HCEC 1CT (cell line): ENCODE measurements around the gene ATAD2B.
"Not testable (repeated sequence)": the region's sequence is repeated elsewhere in the genome, so short reads cannot be mapped to it uniquely, and the experiment has no call there.

Experiments
- DNase-seq: peaks from one replicate; pipeline ENCODE4 v3.0.0-alpha.2; 2017

Gene ATAD2B

GRCh38 chr2:23723029-23723428 lies 203.9 kb downstream of the ATAD2B start:
- DNase-seq: not testable (repeated sequence)

GRCh38 chr2:23722255-23722654 lies 204.7 kb downstream of the ATAD2B start:
- no peak for DNase-seq

- DNase-seq: no peak
Measured at GRCh38 chr2:23721454-23721826, 205.5 kb downstream of the ATAD2B start.

GRCh38 chr2:23720705-23721453 lies 206.0 kb downstream of the ATAD2B start:
- DNase-seq: no peak

GRCh38 chr2:23719716-23720115 lies 207.2 kb downstream of the ATAD2B start:
- no peak for DNase-seq

DNA sequence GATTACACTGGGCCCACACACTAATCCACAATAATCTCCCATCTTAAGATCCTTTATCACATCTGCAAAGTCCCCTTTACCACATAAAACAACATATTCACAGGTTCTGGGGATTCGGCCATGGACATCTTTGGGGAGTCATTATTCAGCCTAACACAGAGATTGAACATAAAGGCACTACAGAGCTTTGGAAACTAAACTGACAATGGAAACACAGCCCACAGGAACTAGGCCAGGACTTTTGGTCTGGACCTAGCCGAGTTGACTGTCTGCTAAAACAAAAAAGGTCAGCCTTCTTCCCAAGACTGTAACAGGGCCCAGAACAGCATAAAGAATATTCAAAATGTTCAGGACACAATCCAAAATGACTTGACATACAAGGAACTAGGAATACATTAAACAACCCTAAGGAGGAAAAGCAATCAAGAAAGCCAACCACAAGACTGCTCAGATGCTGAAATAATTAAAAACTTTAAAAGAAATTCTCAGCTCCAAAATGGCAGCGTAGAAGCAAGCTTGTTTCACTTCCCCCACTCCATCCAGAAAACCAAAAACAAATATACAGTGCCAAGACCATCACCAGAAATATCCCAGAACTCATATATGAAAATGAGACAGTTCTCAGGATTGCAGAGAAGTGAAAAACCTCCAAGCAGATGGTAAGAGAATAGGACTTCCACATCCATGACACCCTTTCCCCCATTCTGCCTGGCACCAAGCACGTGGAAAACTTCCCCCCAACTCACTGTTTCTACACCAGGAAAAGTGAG lies 207.8 kb downstream of the ATAD2B start:
- DNase-seq: no peak

DNA sequence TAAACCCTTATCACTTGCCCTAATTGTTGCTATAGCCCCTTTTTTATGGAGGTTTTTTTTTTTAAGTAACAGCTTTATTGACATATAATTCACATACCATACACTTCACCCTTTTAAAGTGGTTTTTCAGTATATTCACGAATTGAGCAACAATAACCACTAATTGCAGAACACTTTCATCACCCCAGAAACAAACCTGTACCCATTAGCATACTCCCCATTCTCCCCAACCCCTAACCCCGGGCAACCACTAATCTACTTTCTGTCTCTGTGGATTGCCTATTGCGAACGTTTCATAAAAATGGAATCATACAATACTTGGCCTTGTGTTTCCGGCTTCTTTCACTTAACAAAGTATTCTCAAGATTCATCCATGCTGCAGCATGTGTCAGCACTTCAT lies 213.6 kb downstream of the ATAD2B start:
- no peak for DNase-seq

DNA sequence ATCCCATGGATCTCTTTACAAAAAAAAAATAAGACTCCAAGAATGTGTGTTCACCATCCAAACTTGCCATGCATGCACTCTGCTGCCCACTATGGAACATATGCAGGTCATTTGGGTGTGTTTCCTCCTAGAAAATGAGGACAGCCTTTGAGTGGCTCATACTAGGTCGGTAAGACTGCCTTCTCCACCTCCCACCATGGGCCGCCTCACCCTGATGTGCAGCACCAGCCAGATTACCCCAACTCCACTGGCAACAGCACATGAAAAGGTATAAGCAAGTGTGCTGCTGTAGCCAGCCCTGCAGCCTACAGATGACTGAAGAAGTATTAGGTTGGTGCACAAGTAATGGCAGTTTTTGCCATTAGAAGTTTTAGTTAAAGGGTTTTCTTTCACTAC lies 214.2 kb downstream of the ATAD2B start:
- DNase-seq: no peak

DNA sequence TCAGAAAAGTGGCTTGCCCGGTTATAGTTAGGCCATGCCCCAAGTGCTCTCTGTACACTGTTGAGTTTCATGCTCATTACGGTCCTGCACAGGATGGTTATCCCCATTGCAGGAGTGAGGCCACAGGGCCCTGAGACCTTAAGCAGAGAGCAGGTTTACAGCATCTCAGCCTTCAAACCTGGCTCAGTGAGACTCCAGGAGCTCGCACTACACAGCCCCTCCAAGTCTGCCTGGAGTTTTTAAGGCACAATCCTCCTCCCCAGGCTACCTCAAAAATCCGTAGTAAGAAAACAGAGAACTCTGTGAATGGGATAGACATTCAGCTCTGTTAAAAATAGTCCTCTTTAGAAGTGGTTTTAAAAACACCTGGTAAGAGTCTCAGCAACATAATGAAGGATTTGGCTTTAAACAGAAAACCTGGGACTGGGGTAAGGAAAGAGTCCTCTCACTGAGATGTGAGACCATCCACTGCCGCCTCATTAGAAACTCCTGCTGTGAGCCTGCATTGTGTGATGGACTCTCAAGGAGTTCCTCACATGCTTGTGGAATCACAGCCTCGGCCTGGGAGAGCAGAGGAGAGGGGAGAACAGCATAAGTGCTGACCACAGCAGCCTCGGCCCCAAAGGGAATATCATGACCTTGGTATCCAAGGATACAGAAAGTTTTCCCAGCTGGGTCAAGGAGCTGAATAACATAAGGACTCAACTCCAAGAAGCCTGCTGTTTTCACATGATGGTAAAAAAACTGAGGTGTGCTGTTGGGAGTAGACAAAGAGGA lies 214.8 kb downstream of the ATAD2B start:
- no peak for DNase-seq

DNA sequence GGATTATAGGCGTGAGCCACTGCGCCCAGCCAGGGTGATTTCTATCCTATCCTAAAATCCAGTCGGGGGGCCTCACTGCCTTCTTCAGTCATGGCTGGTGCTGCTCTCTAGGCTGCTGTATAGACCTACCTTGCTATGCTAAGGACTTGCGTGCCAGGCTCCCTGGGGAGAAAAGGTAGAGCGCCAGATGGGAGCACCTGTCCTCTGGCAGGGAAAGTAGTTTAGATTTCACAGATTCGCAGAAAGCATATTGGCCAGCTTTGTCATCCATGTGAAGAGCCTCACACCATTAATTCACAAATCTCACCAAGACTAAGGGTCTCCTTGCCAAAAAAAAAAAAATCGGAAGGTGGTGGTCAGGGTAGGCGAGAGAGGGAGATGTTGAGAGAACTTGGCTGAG lies 217.6 kb downstream of the ATAD2B start:
- no peak for DNase-seq

GRCh38 chr2:23708771-23709170 lies 218.2 kb downstream of the ATAD2B start:
- DNase-seq: no peak

DNA sequence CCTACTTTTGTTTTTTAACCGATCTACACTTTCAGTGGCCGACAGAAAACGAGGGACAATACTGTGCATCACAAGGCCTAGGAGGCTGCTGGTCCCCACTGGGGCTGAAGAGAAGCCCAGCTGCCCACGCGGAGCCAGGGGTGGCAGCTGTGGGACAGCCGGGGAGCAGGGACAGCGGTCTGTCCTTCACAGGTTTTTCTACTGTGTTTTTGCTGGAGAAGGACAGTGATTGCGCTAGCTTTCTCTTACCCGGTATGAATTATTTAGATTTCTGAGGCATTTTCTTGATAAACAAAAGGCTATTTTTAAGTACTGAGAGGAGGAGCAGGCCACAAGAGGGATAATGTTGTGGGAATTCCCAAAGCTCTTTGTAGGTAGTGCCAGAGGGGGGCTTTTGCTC lies 219.8 kb downstream of the ATAD2B start:
- no peak for DNase-seq

- no peak for DNase-seq
Measured at GRCh38 chr2:23706613-23707078, 220.3 kb downstream of the ATAD2B start.

- DNase-seq: no peak
Measured at GRCh38 chr2:23705771-23706612, 220.9 kb downstream of the ATAD2B start.

DNA sequence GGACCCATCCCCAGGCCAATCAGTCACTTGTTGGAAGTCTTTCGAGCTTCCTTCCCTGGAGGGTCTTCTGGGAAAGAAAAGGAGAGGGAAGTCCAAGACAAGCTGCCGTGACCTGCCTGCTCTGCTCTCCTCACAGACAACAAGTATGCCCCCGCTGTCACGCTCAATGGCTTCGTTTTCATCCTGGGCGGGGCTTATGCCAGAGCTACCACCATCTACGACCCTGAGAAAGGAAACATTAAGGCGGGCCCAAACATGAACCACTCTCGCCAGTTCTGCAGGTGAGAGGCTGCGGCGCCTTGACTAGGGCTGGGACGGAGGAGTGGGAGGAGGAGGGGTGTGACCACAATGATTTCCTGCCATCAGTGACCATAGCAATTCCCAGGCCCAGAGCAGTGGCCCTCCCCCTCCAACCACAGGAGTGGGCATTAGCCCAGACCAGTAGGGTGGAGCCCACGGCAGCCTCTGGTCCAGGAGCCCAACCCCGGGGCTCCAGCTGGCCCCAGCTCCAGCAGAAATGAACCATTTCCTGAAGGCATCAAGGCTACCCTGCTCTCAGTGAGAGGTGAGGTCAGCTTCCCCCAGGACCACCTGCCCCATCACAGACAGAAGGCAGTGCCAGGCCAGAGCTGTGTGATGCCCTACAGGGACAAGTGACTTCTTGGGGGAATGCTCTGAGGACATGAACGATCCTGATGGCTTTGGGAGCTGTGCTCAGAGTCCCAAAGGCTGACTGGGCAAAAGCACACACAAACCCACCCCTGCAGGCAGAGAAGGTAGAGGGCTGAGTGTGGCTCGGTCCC lies 223.1 kb downstream of the ATAD2B start:
- DNase-seq: no peak

GRCh38 chr2:23703037-23703582 lies 223.8 kb downstream of the ATAD2B start:
- no peak for DNase-seq

DNA sequence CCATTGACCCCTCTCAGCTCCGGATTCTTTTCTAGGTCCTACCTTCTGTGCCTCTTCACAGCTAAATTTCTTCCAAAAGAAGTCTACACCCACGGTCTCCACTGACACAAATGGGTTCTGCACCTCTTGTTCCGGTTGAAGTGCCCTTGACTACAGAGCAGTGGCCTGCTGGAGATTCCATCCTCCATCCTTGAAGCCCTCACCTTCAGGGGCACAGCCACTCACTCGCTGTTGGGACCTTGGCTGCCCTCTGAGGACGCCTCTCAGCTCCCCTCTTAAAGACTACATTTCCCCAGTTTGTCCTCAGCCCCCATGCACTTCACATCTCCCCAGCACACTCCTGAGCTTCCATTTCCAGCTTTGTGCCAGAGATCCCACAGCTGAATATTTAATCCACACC lies 226.3 kb downstream of the ATAD2B start:
- no peak for DNase-seq

DNA sequence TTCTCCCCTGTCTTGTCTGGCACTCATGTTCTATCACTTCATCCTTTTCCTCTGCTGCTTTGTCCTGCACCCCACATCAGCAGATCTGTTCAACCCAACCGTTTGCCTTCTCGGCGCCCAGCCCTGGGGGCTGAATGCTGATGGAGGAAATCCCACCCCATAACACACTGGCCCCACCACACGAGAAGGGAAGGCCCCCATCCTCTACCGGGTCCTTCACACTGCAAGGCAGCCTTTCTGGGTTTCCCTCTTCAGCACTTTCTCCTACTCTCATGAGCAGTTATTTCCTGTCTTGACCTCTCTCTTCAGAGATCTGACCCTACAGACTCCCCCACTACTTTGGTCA lies 227.4 kb downstream of the ATAD2B start:
- no peak for DNase-seq

DNA sequence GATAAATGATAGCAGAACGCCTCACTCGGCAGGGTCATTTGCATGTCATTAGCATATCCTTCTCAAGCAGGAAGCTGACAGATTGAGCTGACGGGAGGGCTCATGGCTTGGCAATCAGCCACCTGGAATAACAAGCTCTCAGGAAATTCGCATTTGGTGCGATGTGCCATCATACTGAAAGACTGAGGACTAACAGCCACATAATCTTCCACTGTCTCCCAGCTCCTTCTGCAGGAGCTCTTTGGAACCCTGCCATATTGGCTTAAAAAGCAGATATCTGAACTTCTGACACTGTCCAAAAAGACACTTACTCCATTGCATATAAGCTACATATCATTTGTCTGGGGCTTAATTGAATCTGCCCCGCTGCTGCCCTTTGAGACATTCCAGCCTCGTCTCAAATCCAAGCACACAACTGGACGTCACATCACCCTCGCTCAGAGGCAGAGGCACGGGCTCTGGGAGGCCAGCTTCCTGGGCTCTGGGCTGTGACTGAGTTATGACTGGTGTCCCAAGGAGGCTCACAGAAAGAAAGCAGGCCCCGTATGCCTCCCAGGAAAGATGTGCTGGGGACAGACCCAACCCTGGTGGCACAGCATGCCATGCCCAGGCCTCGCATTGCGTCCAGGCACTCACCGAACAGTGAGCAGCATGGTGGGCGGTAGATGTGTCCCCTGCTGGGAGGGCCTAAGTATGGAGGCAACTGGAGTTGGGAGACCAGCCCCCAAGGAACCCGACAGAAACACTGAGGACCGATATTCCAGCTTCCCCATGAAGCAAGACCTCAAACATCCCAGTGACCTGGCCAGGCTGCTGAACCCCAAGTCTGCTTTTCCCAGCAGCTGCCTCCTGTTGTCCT lies 228.0 kb downstream of the ATAD2B start:
- DNase-seq: peak; percentile 11
